BLaER1 (cell line): ENCODE measurements around the gene SNN.

Experiments used
- H3K27ac ChIP-seq: shearing (Covaris generic); formaldehyde crosslinking; 2 replicates; pipeline ENCODE4 v1.8.1; 2022
- H3K27me3 ChIP-seq: shearing (Covaris generic); formaldehyde crosslinking; 2 replicates; pipeline ENCODE4 v1.8.1; 2022
- H3K36me3 ChIP-seq: shearing (Covaris generic); formaldehyde crosslinking; 2 replicates; pipeline ENCODE4 v1.8.1; 2022
- H3K4me1 ChIP-seq: shearing (Covaris generic); formaldehyde crosslinking; 2 replicates; pipeline ENCODE4 v1.8.1; 2022
- H3K4me2 ChIP-seq: shearing (Covaris generic); formaldehyde crosslinking; 2 replicates; pipeline ENCODE4 v1.8.1; 2022
- H3K4me3 ChIP-seq: shearing (Covaris generic); formaldehyde crosslinking; 2 replicates; pipeline ENCODE4 v1.8.1; 2022
- H3K9ac ChIP-seq: shearing (Covaris generic); formaldehyde crosslinking; 2 replicates; pipeline ENCODE4 v1.8.1; 2022
- H3K9me3 ChIP-seq: shearing (Covaris generic); formaldehyde crosslinking; 2 replicates; pipeline ENCODE4 v1.8.1; 2022
- H4K20me1 ChIP-seq: shearing (Covaris generic); formaldehyde crosslinking; 2 replicates; pipeline ENCODE4 v1.8.1; 2022
- Cebpa-rat ChIP-seq: shearing (Covaris generic); IDR thresholded peaks from 2 replicates; pipeline ENCODE4 v1.8.1; 2022

The SNN gene

GRCh38 chr16:11677959-11678881 lies 10.0 kb downstream of the SNN start:
- peaks cover 74% of the 10 kb centered on the region for H3K36me3 ChIP-seq
- peaks cover 100% of the 10 kb centered on the region for H3K4me1 ChIP-seq
- H3K9me3 ChIP-seq, result no peaks in the 10 kb centered on the region
- peak overlapping the region; percentile 37; the same call in 1 of the 2 replicates for H3K4me3 ChIP-seq
- H4K20me1 ChIP-seq, result peaks cover 100% of the 10 kb centered on the region
- H3K27ac ChIP-seq, result peak overlapping the region; percentile 73
- peak overlapping the region; percentile 56 for H3K9ac ChIP-seq
- H3K27me3 ChIP-seq, result no peaks in the 10 kb centered on the region
- peak overlapping the region; percentile 98 for H3K4me2 ChIP-seq
- no peak for TF ChIP-seq Cebpa-rat

GRCh38 chr16:11679250-11679649 lies 11.0 kb downstream of the SNN start:
- Histone ChIP-seq H3K9ac (peak overlapping the region; percentile 59; the same call in 1 of the 2 replicates), H4K20me1 (peaks cover 91% of the 10 kb centered on the region), H3K4me1 (peaks cover 100% of the 10 kb centered on the region), H3K36me3 (peaks cover 74% of the 10 kb centered on the region), H3K9me3 (no peaks in the 10 kb centered on the region), H3K4me2 (peak overlapping the region; percentile 98), H3K27me3 (no peaks in the 10 kb centered on the region), H3K4me3 (peak overlapping the region; percentile 37; the same call in 1 of the 2 replicates), H3K27ac (peak overlapping the region; percentile 73)
- TF ChIP-seq Cebpa-rat, result no peak

- H3K9me3 ChIP-seq, result no peaks in the 10 kb centered on the region
- H3K4me1 ChIP-seq, result peaks cover 100% of the 10 kb centered on the region
- no peaks in the 10 kb centered on the region for H3K27me3 ChIP-seq
- peak overlapping the region; percentile 98 for H3K4me2 ChIP-seq
- peaks cover 81% of the 10 kb centered on the region for H4K20me1 ChIP-seq
- H3K9ac ChIP-seq, result peak overlapping the region; percentile 59
- no peak for TF ChIP-seq Cebpa-rat
- peaks cover 82% of the 10 kb centered on the region for H3K36me3 ChIP-seq
- H3K4me3 ChIP-seq, result no peak overlapping the region
- H3K27ac ChIP-seq, result peak overlapping the region; percentile 73
Measured at GRCh38 chr16:11679941-11680911, 12.0 kb downstream of the SNN start.

- no peaks in the 10 kb centered on the region for H3K9me3 ChIP-seq
- H4K20me1 ChIP-seq, result peaks cover 67% of the 10 kb centered on the region
- peaks cover 82% of the 10 kb centered on the region for H3K36me3 ChIP-seq
- no peaks in the 10 kb centered on the region for H3K27me3 ChIP-seq
- peak overlapping the region; percentile 17; the same call in 1 of the 2 replicates for H3K9ac ChIP-seq
- TF ChIP-seq Cebpa-rat, result peak; percentile 68; the same call in 1 of the 2 replicates
- H3K4me2 ChIP-seq, result peak overlapping the region; percentile 98
- no peak overlapping the region for H3K4me3 ChIP-seq
- peak overlapping the region; percentile 73 for H3K27ac ChIP-seq
- peaks cover 96% of the 10 kb centered on the region for H3K4me1 ChIP-seq
Measured at GRCh38 chr16:11681556-11681955, 13.3 kb downstream of the SNN start.

- H3K4me1 ChIP-seq, result peaks cover 96% of the 10 kb centered on the region
- no peaks in the 10 kb centered on the region for H3K9me3 ChIP-seq
- peaks cover 82% of the 10 kb centered on the region for H3K36me3 ChIP-seq
- no peak for TF ChIP-seq Cebpa-rat
- H3K9ac ChIP-seq, result peak overlapping the region; percentile 30; the same call in 1 of the 2 replicates
- H3K4me2 ChIP-seq, result peak overlapping the region; percentile 98
- H4K20me1 ChIP-seq, result peaks cover 62% of the 10 kb centered on the region
- no peaks in the 10 kb centered on the region for H3K27me3 ChIP-seq
- H3K4me3 ChIP-seq, result no peak overlapping the region
- H3K27ac ChIP-seq, result peak overlapping the region; percentile 73
Measured at GRCh38 chr16:11681976-11682654, 13.9 kb downstream of the SNN start.

- peak overlapping the region; percentile 98 for H3K4me2 ChIP-seq
- peak overlapping the region; percentile 30; the same call in 1 of the 2 replicates for H3K9ac ChIP-seq
- no peak overlapping the region for H3K4me3 ChIP-seq
- H4K20me1 ChIP-seq, result peaks cover 56% of the 10 kb centered on the region
- peaks cover 96% of the 10 kb centered on the region for H3K4me1 ChIP-seq
- TF ChIP-seq Cebpa-rat, result no peak
- H3K27me3 ChIP-seq, result no peaks in the 10 kb centered on the region
- H3K9me3 ChIP-seq, result no peaks in the 10 kb centered on the region
- peaks cover 82% of the 10 kb centered on the region for H3K36me3 ChIP-seq
- peak overlapping the region; percentile 73 for H3K27ac ChIP-seq
Measured at GRCh38 chr16:11682655-11683096, 14.4 kb downstream of the SNN start.

GRCh38 chr16:11683145-11683544 lies 14.9 kb downstream of the SNN start:
- H3K9ac ChIP-seq, result no peak overlapping the region
- H3K27me3 ChIP-seq, result no peaks in the 10 kb centered on the region
- H3K9me3 ChIP-seq, result no peaks in the 10 kb centered on the region
- peaks cover 52% of the 10 kb centered on the region for H4K20me1 ChIP-seq
- peaks cover 82% of the 10 kb centered on the region for H3K36me3 ChIP-seq
- H3K4me1 ChIP-seq, result peaks cover 96% of the 10 kb centered on the region
- peak overlapping the region; percentile 73 for H3K27ac ChIP-seq
- no peak overlapping the region for H3K4me3 ChIP-seq
- no peak for TF ChIP-seq Cebpa-rat
- peak overlapping the region; percentile 98 for H3K4me2 ChIP-seq

GRCh38 chr16:11684231-11685025 lies 16.2 kb downstream of the SNN start:
- Histone ChIP-seq H3K4me2 (peak overlapping the region; percentile 98), H4K20me1 (peaks cover 39% of the 10 kb centered on the region), H3K4me3 (no peak overlapping the region), H3K27ac (no peak overlapping the region; the same call in 1 of the 2 replicates), H3K4me1 (peaks cover 96% of the 10 kb centered on the region), H3K27me3 (no peaks in the 10 kb centered on the region), H3K9me3 (no peaks in the 10 kb centered on the region), H3K9ac (no peak overlapping the region), H3K36me3 (peaks cover 73% of the 10 kb centered on the region)
- no peak for TF ChIP-seq Cebpa-rat
